CD4-positive, alpha-beta T cell (primary cell): ENCODE results near the gene CHMP1A. TPM values are rescaled to one million over a fixed set of nuclear protein-coding genes. Genes with fewer than 3 reads are reported as not detected.

Experiments
- ATAC-seq: fragments of 200-7000 bp; cut with Tn5 transposase; one replicate; pipeline ENCODE4 v1.10.0; 2022; ENCODE audit warnings: mild to moderate bottlenecking; ENCODE audit not compliant: poor library complexity
- CTCF ChIA-PET: fragments of 350-600 bp; sonication (Branson Sonifier 250); formaldehyde crosslinking; loops from one replicate; lab custom pipeline; 2021; ENCODE audit warnings: antibody characterized with exemption, inconsistent platforms; lab: Charles Lee
- POLR2A ChIA-PET: fragments of 350-600 bp; sonication (Branson Sonifier 250); formaldehyde crosslinking; loops from one replicate; lab custom pipeline; 2021; ENCODE audit warnings: antibody characterized with exemption, inconsistent platforms; lab: Charles Lee
- DNase-seq, 14 experiments: peaks; one replicate each; pipeline ENCODE4 v3.0.0-alpha.2; 2013 to 2020; ENCODE audit warnings: mixed read lengths in 2 of 14
- H3K27ac ChIP-seq, 2 donors: one replicate each; pipeline versions ENCODE4 v1.5.1 to v1.7.0; 2013; ENCODE audit warnings: low read length in 2 of 2, low read depth in 1 of 2, mild to moderate bottlenecking in 1 of 2
- H3K27me3 ChIP-seq, 2 experiments: 1 replicate in 1 of 2; 2 replicates in 1 of 2; pipeline versions ENCODE4 v1.6.1 to v1.7.0; 2013; ENCODE audit warnings: low read length in 2 of 2, control low read depth in 1 of 2, mild to moderate bottlenecking in 1 of 2, moderate library complexity in 1 of 2; ENCODE audit not compliant: insufficient read depth in 2 of 2, control insufficient read depth in 1 of 2
- H3K36me3 ChIP-seq: one replicate; pipeline ENCODE4 v1.6.1; 2013; ENCODE audit warnings: low read length, control low read depth; ENCODE audit not compliant: insufficient read depth
- H3K4me1 ChIP-seq: one replicate; pipeline ENCODE4 v1.6.1; 2013; ENCODE audit warnings: low read length, control low read depth; ENCODE audit not compliant: insufficient read depth
- H3K4me3 ChIP-seq: one replicate; pipeline ENCODE4 v1.5.1; 2013; ENCODE audit warnings: mild to moderate bottlenecking, low read length, moderate library complexity
- H3K9me3 ChIP-seq, 2 experiments: 1 replicate in 1 of 2; 2 replicates in 1 of 2; pipeline versions ENCODE4 v1.6.1 to v1.7.0; 2013; ENCODE audit warnings: low read length in 2 of 2, mild to moderate bottlenecking in 2 of 2, control low read depth in 1 of 2, moderate library complexity in 1 of 2; ENCODE audit not compliant: control insufficient read depth in 1 of 2, insufficient read depth in 1 of 2
- H3K27ac Mint-ChIP-seq: one replicate; pipeline ENCODE4 v1.8.0; 2020; ENCODE audit warnings: mixed read lengths
- H3K27me3 Mint-ChIP-seq: one replicate; pipeline ENCODE4 v1.8.0; 2021; ENCODE audit warnings: mixed read lengths
- H3K36me3 Mint-ChIP-seq: one replicate; pipeline ENCODE4 v1.8.0; 2021; ENCODE audit warnings: low read depth, mixed read lengths
- H3K4me1 Mint-ChIP-seq: one replicate; pipeline ENCODE4 v1.8.0; 2021; ENCODE audit warnings: low read depth, mixed read lengths
- H3K4me3 Mint-ChIP-seq: one replicate; pipeline ENCODE4 v1.8.0; 2020; ENCODE audit warnings: mild to moderate bottlenecking, mixed read lengths
- H3K9me3 Mint-ChIP-seq: one replicate; pipeline ENCODE4 v1.8.0; 2020; ENCODE audit warnings: mixed read lengths
- intact Hi-C, 2 experiments: fragments of 100-400 bp; cut with DNase I in 1 of 2; cut with micrococcal nuclease in 1 of 2; formaldehyde crosslinking; loops; one replicate each; pipeline versions ENCODE4 v1.15.1 to v1.9.0; 2023 to 2025; cut with DNase I, micrococcal nuclease
- total RNA-seq, 174 experiments: library from RNA in 2 of 174; stranded (reverse) in 2 of 174; gene quantifications; one replicate each; pipeline ENCODE4 v1.2.3 and lab custom pipeline; 2021 to 2026
- TF ChIP-seq, protein P1 (sequence below): fragments of 200-600 bp; IDR thresholded peaks from one replicate; pipeline ENCODE4 v1.8.0; 2022; ENCODE audit warnings: antibody characterized with exemption, mild to moderate bottlenecking

CHMP1A gene
- total RNA-seq, 2 experiments from 2014 or later: 54.7 to 55.9 TPM

- H3K27me3 ChIP-seq: no peaks in the 10 kb centered on the region
- intact Hi-C loops: loop anchor here in 1 of 2 experiments (1.0 kb wide), 2 partner anchors 14 to 29 kb away; partner anchors contain the start of genes CHMP1A and SPATA33
- H3K36me3 Mint-ChIP-seq: peaks cover 20% of the 10 kb centered on the region
- H3K4me3 ChIP-seq: peak within 1 kb of the TSS; percentile 87
- H3K9me3 ChIP-seq: no peaks in the 10 kb centered on the region
- ATAC-seq (peak; percentile 91), DNase-seq (peak; percentile 72 to 92 (median 86))
- H3K4me3 Mint-ChIP-seq: peak within 1 kb of the TSS; percentile 94
- peaks cover 10% of the 10 kb centered on the region for H3K36me3 ChIP-seq
- TF ChIP-seq, protein P1, sequence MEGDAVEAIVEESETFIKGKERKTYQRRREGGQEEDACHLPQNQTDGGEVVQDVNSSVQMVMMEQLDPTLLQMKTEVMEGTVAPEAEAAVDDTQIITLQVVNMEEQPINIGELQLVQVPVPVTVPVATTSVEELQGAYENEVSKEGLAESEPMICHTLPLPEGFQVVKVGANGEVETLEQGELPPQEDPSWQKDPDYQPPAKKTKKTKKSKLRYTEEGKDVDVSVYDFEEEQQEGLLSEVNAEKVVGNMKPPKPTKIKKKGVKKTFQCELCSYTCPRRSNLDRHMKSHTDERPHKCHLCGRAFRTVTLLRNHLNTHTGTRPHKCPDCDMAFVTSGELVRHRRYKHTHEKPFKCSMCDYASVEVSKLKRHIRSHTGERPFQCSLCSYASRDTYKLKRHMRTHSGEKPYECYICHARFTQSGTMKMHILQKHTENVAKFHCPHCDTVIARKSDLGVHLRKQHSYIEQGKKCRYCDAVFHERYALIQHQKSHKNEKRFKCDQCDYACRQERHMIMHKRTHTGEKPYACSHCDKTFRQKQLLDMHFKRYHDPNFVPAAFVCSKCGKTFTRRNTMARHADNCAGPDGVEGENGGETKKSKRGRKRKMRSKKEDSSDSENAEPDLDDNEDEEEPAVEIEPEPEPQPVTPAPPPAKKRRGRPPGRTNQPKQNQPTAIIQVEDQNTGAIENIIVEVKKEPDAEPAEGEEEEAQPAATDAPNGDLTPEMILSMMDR: no peak
- ChIA-PET CTCF (interaction anchor here (1.5 kb wide), 1 partner anchor 14 kb away, joined by 20 read pairs; the partner anchor contains the start of gene SPATA2L), POLR2A (interaction anchor here (0.7 to 1.5 kb wide), 8 partner anchors 9 to 1047 kb away, joined by 3 to 20 read pairs (median 4); partner anchors contain the start of genes SPATA2L and TCF25)
- peaks cover 5% of the 10 kb centered on the region for H3K4me1 Mint-ChIP-seq
- no peaks in the 10 kb centered on the region for H3K27me3 Mint-ChIP-seq
- H3K9me3 Mint-ChIP-seq: no peaks in the 10 kb centered on the region
- peak within 1 kb of the TSS; percentile 73 to 79 for H3K27ac ChIP-seq
- peak within 1 kb of the TSS; percentile 78 for H3K27ac Mint-ChIP-seq
- H3K4me1 ChIP-seq: peaks cover 20% of the 10 kb centered on the region
These were observed 29.1 kb upstream of the CHMP1A start, which contains the start of gene CDK10 for GRCh38 chr16:89686520-89687091. TSS of gene CDK10 (plus strand) at chr16:89686689. CDS start at chr16:89686711, 22 bp downstream.

DNA sequence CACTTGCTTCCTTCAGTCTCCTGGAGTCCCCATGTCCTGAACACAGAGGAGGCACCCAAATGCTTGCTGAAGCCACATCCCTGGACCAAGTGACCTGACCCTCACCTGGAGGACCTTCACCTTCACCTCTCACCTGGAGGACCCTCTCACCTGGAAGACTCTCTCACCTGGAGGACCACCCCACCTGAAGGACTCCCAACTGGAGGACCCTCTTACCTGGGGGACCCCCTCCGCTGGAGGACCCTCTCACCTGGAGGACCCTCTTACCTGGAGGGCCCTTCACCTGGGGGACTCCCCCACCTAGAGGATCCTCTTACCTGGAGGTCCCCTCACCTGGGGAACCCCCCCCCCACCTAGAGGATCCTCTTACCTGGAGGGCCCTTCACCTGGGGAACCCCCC lies 28.4 kb upstream of the CHMP1A start:
- peak overlapping the region; percentile 56 for H3K4me3 Mint-ChIP-seq
- no peak overlapping the region for H3K4me3 ChIP-seq
- DNase-seq (peak in 1 of 14 experiments; percentile 37), ATAC-seq (no peak)
- no peak overlapping the region for H3K27ac Mint-ChIP-seq
- H3K27ac ChIP-seq: no peak overlapping the region
- ChIA-PET POLR2A (interaction anchor here (0.7 to 1.5 kb wide), 8 partner anchors 10 to 1046 kb away, joined by 3 to 20 read pairs (median 4); partner anchors contain the start of genes SPATA2L and TCF25), CTCF (interaction anchor here (1.5 kb wide), 1 partner anchor 14 kb away, joined by 20 read pairs; the partner anchor contains the start of gene SPATA2L)
- H3K27me3 Mint-ChIP-seq: no peaks in the 10 kb centered on the region
- no peaks in the 10 kb centered on the region for H3K9me3 ChIP-seq
- peaks cover 20% of the 10 kb centered on the region for H3K4me1 ChIP-seq
- H3K27me3 ChIP-seq: no peaks in the 10 kb centered on the region
- TF ChIP-seq, protein P1: no peak
- H3K36me3 ChIP-seq: peaks cover 6% of the 10 kb centered on the region
- H3K4me1 Mint-ChIP-seq: peaks cover 5% of the 10 kb centered on the region
- H3K36me3 Mint-ChIP-seq: peaks cover 16% of the 10 kb centered on the region
- H3K9me3 Mint-ChIP-seq: no peaks in the 10 kb centered on the region
- intact Hi-C loops: loop anchor here in 1 of 2 experiments (1.0 kb wide), 2 partner anchors 14 to 29 kb away; partner anchors contain the start of genes CHMP1A and SPATA33

- ChIA-PET CTCF (no interaction called here), POLR2A (no interaction called here)
- no peaks in the 10 kb centered on the region for H3K9me3 Mint-ChIP-seq
- no peak overlapping the region for H3K27ac ChIP-seq
- H3K4me1 ChIP-seq: no peaks in the 10 kb centered on the region
- no peak overlapping the region for H3K4me3 Mint-ChIP-seq
- TF ChIP-seq, protein P1: no peak
- H3K9me3 ChIP-seq: peaks cover 0 to 16% of the 10 kb centered on the region in 2 experiments
- no peaks in the 10 kb centered on the region for H3K36me3 ChIP-seq
- H3K36me3 Mint-ChIP-seq: no peaks in the 10 kb centered on the region
- H3K27me3 ChIP-seq: no peaks in the 10 kb centered on the region
- no peak for DNase-seq
- no peak overlapping the region for H3K4me3 ChIP-seq
- H3K27ac Mint-ChIP-seq: no peak overlapping the region
- intact Hi-C loops: no loop called here
- H3K27me3 Mint-ChIP-seq: no peaks in the 10 kb centered on the region
- no peak for ATAC-seq
- H3K4me1 Mint-ChIP-seq: no peaks in the 10 kb centered on the region
These were observed 20.8 kb upstream of the CHMP1A start for GRCh38 chr16:89678258-89678657.
